IPS-NIHi11 (cell line): Measurements from ENCODE around the gene EXOC3L4.
A peak's percentile ranks its signal among the peaks of the same experiment; 100 is the strongest.

Experiments
- DNase-seq: peaks from one replicate; pipeline ENCODE4 v3.0.0; 2012; ENCODE audit warnings: mixed read lengths, low spot score

EXOC3L4 gene

DNA sequence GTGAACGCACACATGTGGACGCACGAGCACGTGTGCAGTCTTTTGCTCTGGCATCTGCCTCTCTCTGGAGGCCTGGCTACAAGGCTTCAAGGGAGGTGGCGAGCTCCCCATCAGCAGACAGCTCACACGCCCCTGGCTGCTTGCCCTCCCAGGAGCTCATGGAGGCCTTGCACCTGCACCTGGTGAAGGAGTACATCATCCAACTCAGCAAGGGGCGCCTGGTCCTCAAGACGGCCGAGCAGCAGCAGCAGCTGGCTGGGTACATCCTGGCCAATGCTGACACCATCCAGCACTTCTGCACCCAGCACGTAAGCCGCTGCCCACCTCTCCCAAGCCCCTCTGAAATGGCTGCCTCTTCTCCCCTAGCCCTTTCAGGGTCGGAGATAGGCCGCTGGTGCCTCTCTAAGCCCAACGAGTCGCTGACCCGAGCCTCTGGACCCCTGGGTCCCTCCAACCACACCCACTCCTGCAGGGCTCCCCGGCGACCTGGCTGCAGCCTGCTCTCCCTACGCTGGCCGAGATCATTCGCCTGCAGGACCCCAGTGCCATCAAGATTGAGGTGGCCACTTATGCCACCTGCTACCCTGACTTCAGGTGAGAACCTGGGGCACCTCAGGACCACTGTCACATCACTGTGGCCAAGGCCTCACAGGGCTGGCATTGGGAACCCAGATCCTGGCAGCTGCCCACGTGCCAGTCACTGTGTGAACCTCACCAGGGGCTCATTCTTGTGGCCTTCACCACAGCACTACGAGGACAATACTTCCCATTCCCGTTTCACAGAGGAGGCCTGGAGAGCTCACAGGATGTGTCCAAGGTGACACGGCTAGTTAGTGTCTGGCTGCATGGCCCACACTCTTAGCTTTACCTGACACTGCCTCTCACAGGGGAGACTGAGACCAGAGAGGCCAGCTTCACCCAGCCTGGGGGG, 39.0 kb downstream of the EXOC3L4 start:
- DNase-seq, result no peak

DNA sequence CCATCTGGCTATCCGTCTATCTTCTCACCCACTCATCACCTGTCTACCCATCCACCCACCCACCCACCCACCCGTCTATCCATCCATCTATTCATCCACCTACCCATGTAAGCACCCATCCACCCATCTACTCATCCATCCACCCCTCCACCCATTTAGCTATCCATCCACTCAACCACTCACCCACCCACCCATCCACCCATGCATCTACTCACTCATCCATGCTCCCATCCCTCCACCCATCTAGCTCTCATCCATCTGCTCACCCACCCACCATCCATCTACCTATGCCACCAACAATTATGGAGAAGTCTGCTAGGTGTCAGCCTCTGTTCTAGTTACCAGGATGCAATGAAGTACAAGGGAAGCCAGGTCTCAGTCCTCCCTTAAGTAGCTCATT, 39.9 kb downstream of the EXOC3L4 start:
- no peak for DNase-seq

DNA sequence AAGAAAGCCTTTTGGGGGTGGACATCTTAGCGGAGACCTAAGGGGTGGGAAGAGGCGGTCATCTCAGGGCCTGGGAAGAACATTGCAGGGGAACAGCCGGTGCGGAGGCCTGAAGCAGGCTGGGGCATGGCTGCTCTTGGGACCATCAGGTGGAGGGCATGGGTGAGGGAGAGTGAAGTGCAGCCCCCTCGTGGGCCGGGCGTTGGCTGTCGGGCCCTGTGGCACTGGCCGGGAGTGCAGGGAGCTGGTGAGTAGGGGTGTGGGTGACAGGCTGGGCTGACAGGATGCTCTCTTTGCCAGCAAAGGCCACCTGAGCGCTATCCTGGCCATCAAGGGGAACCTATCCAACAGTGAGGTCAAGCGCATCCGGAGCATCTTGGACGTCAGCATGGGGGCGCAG, 40.4 kb downstream of the EXOC3L4 start:
- no peak for DNase-seq

DNA sequence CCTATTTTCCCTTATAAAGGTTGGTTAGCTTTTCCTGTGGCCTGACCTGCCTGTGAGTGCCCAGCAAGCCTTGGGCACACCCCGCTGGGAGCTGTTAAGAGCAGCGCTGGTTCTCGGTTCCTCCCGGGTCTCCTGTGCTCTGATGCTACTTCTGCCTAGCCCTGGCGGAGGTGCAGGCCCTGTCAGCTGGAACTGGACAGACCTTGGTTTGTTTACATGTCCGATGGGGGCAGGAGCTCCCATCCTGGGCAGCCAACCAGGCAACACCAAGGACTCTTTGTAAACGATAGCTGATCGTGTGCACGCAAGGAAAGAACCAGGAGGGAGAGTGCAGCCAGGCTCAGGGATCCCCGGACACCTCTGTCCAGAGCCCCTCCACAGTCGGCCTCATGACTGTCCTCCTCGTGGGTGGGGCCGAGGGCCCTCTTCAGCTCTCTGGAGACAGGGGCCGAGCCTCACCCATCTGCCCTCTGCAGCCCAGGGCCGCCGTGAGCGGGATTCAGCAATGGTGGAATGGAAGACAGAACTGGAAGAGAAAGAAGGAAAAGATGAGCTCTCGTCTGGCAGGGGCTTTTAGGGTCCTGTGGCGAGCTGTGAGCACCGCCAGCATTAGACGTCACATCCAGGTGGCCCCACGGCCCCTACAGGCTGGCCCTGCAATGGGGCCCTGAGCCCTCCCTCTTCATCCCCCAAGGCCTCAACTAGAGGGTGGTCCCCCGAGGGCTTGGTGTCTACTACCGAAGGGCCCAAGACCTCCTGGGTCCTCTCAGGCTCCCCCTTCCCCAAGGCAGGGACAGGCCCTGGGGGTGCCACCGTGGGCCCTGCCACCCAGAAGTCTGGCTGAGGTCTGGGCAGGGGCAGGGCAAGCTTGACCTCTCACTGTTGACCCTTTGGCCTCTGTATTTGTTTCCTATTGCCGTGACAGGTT, 41.1 kb downstream of the EXOC3L4 start:
- no peak for DNase-seq

DNA sequence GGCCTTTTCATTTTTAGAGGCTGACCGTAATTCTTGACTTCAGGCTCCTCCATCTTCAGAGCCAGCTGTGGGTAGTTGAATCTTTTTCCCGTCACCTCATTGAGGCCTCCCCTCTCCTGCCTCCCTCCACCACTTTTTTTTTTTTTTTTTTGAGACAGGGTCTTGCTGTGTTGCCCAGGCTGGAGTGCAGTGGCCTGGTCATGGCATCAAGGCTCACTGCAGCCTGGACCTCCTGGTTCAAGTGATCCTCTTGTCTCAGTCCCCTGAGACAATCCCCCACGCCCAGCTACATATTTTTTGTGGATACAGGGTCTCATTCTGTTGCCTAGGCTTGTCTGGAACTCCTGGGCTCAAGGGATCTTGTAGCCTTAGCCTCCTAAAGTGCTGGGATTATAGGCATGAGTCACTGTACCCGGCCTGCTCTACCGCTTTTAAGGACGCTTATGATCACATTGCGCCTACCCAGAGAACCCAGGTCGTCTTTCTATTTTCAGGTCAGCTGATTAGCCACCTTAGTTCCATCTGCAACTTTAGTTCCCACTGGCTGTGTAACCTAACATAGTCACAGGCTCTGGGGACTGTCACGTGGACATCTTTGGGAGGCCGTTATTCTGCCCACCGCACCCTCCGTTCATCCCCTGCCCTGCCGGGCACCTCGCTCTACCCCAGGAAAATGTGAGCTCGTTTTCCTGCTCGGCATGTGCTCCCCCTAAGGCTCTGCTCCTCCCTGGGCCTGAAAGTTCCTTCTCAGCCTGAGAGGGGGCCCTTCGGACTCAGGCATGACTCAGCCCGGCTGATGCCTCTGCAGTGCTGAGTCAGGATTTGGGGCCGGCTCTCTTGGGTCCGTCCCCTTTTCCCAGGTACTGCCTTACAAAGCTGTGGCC, 42.1 kb downstream of the EXOC3L4 start:
- DNase-seq, result peak; percentile 76

DNA sequence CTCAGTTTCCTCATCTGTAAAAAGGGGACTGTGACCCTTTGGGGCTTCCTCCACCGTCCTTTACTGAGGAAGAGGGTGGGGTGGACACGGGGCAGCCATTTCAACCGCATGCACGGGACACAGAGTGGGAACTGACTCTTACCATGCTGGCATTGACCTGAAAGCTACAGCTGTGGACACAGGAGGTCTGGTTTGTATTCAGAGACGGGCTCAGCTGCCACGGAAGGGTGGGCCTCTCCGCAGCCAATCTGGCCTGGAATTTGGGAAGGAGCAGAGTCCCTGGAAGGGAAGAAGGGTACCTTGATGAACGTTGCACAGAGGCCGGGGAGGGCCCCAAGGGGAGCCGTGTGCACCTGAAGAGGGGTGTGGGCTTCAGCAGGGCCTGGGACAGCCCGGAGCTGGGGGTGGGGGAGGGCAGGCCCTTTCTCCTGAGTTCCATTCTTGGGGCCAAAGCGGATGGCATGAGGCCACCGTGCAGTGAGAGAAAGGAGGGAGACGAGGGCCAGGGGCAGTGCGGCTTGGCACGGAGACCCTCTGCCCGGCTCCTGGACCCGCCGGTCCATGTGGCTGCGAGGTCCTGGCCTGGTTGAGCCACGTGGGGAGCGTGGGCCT, 43.3 kb downstream of the EXOC3L4 start:
- no peak for DNase-seq

DNA sequence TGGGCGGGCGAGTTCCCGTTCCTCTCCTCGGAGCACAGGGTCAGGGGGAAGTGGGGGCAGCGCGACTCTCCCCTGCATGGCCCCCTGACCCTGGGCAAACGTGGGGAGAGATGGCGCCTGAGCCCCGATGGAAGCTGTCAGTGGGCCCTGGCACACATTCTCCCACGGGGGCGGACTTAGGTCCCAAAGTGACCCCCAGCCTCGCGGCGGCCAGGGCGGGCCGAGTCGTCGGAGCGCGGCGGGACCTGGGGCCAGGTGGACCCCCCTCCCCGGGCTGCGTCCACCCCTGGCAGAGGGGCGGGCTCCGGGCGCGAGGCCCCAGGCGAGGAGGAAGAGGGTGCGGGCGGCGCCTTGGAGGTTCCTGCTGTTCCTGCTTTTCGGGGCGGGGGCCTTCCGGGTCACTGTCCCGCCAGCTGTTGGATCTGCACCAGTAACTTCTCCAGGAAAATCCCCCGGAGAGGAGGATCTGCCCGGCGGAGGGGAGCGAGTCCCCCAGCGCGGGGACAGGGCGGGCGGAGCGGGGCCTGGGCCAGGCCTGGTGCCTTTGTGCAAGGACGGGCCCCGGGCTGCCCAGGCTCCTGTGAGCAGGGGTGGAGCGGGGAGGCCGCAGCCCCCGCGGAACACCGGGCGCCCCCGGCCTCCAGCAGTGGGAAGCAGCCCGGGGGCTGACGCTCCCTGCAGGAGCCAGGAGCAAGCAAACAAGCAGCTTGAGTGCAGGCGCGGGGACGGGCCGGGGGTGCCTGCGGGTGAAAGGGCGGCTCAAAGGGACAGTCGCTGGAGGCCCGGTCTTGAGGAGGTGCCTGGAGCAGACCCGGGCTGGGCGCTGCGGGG, 44.0 kb downstream of the EXOC3L4 start:
- DNase-seq, result no peak

DNA sequence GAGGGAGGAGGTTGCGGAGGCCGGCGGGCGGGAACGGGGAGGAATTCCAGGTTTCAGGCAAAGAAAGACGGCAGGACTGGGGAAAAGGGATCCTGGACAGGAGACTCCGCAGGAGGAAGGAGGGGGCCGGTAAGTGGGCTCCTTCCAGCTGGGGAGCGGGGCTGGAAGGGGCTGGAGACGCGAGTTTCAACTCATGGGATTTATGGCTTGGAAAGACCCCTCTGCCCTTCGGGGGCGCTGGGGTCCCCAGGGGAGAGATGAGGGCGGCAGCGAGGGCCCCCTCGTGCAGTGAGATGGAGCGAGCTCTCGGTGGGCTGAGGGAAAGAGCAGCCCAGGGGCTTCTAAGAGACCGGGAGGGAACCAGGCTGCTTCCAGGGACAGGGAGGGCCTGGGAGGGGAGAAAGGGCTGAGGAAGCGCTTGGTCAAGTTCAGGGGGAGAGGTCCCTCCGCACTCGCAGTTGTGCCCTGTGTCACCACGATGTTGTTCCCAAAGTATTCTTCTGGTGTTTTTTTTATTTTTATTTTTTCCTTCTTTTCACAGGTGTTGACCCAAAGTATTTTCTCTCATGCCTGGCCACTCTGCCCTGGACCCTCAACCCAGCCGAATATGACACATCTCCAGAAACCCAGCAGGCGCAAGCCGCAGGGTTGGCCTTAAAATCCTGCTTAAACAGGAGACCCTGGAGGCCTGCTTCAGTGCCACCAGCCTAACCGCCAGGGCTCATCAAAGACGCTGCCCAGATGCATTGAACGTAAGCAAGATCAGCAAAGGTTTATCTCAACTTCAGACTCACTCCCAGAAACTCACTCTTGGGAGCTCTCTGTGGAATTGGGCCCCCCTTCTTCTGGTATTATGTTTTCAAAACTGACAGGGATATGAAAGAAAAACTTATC, 44.9 kb downstream of the EXOC3L4 start:
- no peak for DNase-seq

DNA sequence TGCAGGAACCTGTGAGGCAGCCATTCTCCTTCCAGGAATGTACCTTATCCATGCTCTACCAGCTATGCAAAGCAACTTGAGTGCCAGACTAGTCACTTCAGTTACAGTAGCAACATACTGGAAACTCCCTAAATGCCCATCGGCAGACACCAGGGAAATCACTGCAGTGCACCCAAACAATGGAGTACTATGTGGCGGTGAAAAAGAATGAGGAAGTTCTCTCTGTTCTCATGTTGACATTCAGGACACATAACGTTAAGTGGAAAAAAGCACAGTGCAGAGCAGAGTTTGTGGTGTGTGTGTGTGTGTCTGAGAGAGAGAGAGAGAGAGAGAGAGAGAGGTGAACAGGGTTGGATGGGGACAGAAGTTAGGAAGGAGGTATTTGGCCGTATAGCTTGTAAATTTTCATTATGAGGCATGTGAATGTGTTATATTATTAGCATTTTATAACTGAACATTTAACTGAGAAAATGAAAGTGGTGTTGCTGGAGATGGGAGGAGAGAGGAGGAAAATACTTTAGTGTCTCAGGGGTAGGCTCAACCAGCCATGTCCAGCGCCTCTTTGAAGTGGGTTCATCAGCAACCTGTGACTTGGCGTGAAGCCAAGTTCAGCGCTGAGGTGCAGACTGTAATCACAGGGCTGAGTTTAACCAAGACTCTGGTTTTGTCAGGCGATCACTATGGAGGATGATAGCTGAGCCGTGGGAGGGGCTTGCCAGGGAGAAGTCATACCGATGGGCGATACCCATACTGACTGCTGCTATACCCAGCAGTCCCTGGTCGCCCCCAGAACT, 46.0 kb downstream of the EXOC3L4 start:
- no peak for DNase-seq

DNA sequence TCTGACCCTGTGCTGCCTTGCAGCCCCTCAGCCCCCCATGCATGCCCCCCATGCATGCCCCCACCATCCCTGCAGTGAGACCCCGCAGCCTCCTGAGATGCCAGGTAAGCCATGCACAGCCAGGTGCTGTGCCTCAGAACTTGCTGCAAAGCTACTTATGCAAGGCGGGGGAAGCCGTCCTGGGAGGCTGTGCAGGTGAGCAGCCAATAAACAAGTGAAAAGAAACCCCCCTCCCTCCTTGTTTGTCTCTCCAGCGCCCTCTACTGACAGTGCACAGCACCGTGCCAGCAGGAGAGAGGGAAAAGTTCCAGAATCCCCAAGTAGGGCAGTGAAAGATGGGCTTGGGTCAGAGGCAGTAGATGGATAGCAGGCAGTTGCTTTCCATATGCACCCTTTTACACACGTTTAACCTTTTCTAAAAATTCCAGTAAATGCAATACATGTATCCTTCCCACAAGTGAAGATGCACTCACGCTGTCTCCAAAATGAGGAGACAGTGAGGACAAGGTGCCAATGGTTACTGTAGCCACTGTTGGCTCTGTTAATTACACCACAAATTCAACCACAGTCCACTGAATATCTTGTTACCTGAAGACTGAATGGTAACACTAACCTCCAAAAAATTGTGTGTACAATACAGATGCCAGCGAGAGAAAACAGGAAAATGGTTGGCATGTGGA, 46.7 kb downstream of the EXOC3L4 start:
- peak; percentile 87 for DNase-seq

DNA sequence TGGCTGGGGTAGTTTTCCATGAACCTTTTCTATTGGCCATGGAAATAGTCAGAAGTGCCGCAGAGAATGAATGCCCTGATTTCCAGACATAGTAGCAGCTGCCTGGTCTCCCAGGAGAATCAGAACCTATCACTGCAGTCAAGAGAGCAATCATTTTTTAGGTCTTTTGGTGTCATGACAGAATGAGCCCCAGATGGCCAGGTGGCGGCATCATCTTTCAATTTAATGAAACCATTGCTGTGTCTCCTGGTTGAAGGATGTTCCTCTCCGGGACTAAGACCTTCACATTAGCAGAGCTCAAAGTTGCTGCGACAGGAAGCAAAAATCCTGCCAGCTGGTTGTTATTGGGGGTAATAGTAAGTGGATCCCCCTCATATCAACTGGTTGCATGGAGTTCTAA, 47.5 kb downstream of the EXOC3L4 start:
- no peak for DNase-seq

DNA sequence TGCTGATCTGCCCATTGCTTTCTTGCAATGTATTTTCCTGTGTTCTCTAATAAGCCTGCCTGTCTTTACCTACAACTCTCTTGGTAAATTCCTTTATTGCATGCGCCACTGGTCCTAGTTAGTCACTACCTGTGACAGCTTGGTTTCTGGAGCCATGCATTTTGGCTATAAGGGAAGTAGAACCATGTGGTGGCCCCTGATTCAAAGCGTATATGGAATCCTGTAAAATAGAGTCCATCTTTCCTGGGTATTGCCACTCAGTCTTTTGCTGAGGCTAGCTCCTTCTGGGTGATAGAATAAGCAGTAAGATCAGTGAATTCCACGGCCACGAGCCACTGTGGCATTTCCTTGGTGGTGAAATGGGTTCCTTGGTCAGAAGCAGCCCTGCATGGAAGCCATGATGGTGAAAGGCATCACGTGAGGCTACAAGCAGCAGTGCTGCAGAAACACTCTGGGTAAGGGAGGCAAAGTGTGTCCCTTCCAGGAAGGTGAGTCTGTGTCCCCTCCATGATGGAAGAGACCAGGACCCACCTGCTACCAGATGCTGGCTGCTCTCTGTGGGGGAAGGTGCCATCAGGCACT, 48.3 kb downstream of the EXOC3L4 start:
- no peak for DNase-seq

DNA sequence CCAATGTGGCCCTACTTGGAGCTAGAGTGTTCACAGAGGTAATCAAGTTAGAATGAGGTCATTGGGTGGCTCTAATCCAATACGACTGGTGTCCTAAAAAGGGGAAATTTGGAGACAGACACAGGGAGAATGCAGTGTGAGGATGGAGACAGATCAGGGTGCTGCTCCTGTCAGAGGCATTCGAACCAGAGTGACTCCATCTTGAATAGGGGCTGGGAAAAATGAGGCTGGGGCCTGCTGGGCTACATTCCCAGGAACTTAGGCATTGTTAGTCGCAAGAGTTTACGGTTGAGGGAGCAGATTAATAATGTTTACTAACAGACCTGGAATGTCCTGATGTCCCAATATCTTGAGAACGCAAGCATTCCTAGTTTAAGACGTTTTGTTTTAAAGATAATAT, 49.0 kb downstream of the EXOC3L4 start:
- DNase-seq, result no peak

DNA sequence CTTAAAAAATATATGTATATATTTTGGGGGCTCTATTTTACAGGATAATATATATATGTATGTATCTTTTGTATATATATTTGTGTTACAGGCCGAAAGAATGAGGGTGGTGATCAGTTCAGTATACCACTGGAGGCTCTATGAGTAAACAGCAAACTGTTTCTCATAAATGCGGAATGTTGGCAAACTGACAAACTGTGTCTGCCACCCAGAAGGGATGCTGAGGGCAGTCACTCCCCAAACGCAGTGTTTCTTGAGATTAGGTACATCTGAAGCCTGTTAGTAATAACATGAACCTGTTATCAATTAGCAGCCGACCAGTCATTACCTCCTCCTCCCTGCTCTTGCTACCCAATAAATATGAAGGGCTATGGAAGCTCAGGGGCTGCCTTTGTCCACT, 49.6 kb downstream of the EXOC3L4 start:
- DNase-seq, result no peak

DNA sequence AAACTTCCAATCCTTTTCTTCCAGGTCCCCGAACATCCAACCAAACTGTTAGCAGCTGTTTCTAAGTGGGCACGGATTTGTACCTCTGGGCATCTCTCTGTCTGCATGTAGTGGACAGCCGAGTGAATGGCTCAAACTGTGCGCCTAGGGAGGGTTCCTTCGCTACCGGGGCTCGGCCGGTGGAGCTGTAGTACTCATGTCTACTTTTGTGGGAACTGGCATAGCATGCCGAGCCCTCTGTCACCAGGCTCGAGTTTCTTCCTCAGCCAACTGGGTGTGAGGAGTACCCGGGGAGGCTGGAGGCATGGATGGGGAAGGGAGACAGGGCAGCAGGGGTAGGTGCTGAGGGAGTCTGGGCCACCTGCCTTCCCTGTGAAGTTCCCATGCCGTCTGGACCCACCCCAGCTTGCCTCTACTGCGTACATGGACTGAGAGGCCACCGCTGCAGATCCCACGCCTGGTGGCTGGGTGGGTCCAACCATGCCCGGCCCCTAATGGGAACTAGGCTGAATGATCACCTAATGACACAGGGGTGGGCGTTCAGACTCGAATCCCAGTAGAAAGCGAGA, 51.7 kb downstream of the EXOC3L4 start:
- DNase-seq, result no peak

DNA sequence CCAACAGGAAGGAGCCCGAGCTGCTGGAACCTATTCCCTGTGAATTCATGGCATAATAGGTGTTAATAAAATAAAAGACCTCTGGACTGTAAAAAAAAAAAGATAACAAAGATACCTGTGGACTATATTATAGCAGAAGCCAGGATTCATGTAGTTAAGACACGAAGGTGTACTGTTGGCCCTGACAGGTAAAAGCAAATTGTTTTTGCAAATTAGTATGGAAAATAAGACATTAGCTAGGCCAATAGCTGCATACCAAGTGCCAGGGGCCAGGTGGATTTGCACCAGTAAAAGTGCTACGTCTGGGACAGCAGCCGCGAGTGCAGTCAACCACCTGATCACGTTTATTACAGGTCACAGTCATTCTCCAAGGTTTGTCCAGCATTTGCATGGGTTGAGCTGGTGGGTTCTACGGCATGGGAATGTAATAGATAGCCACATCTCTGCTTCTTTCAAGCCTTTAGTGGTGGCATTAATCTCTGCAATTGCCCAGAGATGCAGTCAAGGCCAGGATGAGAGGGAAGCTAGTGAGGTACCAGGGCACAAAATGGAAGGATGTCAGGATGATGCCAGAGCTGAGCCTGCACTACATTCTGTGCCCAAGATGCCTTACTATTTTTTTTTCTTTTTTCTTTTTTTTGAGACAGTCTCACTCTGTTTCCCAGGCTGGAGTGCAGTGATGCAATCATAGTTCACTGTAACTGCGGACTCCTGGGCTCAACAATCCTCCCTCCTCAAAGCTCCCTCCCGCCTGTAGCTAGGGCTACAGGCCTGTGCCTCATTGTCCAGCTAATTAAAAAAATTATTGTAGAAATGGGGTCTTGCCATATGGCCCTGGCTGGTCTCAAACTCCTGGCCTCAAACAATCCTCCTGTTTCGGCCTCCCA, 55.1 kb downstream of the EXOC3L4 start:
- DNase-seq, result no peak
